GM12873 (cell line): ENCODE results near the gene MEIS2.

Experiments
- TF ChIP-seq, protein P1 (sequence below): IDR thresholded peaks from 2 replicates; pipeline ENCODE4 v1.5.1; 2012; ENCODE audit warnings: low read depth, mild to moderate bottlenecking, moderate library complexity, low read length, control low read depth; ENCODE audit not compliant: insufficient read depth; ENCODE audit errors: missing control alignments

Gene MEIS2

DNA sequence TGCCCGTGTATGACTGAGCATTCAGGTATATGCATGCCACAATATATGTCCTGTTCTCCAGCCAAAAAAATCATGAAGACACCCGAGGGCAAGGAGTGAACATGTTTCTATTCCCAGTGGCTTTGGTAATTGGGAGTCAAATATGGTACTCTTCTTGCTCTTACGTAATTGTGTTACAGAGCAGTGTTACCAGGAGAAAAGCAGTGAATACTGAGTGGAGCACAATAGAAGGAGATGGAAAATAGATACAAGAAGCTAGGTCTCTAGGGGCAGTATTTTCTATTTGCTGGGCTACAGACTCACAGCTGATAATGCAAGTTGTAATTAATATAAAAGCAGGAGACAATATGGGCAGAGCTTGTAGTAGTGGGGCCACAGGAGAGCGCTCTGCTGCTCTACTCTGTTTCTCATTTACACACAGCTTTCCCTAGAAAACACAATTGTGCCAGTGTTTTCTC lies 13.2 kb downstream of the MEIS2 start:
- TF ChIP-seq, protein P1, sequence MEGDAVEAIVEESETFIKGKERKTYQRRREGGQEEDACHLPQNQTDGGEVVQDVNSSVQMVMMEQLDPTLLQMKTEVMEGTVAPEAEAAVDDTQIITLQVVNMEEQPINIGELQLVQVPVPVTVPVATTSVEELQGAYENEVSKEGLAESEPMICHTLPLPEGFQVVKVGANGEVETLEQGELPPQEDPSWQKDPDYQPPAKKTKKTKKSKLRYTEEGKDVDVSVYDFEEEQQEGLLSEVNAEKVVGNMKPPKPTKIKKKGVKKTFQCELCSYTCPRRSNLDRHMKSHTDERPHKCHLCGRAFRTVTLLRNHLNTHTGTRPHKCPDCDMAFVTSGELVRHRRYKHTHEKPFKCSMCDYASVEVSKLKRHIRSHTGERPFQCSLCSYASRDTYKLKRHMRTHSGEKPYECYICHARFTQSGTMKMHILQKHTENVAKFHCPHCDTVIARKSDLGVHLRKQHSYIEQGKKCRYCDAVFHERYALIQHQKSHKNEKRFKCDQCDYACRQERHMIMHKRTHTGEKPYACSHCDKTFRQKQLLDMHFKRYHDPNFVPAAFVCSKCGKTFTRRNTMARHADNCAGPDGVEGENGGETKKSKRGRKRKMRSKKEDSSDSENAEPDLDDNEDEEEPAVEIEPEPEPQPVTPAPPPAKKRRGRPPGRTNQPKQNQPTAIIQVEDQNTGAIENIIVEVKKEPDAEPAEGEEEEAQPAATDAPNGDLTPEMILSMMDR: no peak

DNA sequence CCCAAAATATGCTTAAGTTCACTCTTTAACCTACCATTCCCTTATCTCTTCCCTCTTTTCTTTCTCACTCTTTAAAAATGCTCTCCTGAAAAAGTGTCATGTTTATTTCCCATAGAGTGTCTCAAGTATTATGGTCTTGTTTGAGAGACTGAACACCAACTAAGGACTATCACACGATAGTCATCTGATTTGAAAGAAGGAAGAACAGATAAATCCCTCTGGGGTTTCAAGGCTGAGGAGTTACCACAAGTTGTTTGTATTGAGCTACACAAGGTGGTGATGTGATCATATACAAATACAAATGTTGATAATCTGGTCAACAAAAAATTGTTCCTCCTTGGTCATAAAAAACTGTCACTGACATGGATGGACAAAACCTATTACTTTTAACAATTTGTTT lies 13.8 kb downstream of the MEIS2 start:
- TF ChIP-seq, protein P1: no peak

DNA sequence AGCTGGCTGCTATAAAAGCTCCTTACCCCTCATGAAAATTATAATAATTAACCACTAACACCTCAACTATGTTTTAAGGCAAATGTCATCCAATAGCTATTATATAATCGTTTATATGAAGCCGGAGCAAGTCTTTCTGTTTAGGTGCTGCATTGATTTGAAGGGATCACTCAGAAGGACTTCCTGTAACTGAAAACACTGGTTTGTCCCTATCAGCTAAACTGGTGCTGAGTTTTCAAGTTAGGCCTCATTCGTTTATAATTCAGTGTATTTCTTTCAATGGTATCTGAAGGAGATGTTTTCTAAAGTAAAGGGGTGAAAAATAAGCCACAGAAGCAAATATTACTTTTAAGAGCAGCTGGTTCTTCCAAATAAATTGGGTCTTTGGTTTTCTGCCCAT lies 14.2 kb downstream of the MEIS2 start:
- TF ChIP-seq, protein P1: no peak

DNA sequence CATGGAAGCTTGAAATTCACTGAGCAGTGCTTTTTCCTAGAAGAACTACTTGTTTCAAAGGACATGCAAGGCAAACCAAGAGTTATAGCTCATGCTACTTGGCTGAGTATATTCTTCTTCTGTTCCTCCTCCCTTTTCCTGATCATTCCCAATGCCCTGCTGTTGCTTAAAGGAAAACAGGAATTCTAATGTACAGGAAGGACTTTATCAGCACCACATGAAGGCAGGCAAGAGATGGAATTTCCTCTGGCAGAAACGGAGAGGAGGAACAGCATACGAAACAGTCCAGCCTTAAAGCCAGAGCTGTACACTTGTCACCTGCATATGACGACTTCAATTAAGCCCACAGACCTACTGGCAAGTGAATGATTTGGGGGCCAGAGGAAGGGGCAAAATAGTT lies 15.7 kb downstream of the MEIS2 start:
- TF ChIP-seq, protein P1: no peak

DNA sequence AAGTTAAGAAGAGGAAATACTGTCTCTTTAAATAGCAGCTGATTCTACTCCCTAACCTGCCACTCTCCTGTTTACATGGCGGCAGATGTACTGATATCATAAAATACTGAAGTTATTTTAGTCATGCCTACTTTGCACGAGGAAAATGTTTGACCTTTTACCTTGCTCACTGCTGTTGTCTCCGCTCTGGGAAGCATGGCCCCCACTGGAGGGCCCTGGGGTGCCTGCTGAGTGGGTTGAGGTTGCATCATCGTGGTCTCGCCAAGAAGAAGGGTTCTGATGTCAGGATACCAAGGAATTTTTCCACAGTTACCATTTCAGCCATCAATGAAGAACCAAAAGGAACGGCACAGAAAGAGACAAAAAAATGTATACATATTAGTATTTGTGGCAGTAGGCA lies 16.7 kb downstream of the MEIS2 start:
- TF ChIP-seq, protein P1: no peak

DNA sequence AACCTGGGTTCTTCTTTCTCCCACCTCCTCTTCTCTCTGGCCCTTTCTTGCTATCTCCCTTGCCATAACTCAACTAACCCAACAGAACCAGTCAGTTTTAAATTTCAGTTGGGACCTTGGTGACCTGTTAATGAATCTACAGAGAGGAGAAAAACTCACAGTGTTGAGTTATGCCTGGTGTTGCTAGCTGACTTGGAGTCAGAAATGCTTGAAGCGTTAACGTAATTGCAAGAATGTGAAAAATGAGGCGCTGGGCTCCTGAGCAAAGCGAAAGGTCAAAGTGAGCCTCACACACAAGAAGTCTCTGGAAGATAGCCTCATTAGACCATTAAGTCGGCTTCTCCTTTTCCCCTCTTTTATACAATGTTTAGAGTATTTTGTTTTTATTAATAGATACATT lies 18.4 kb downstream of the MEIS2 start:
- TF ChIP-seq, protein P1: no peak

DNA sequence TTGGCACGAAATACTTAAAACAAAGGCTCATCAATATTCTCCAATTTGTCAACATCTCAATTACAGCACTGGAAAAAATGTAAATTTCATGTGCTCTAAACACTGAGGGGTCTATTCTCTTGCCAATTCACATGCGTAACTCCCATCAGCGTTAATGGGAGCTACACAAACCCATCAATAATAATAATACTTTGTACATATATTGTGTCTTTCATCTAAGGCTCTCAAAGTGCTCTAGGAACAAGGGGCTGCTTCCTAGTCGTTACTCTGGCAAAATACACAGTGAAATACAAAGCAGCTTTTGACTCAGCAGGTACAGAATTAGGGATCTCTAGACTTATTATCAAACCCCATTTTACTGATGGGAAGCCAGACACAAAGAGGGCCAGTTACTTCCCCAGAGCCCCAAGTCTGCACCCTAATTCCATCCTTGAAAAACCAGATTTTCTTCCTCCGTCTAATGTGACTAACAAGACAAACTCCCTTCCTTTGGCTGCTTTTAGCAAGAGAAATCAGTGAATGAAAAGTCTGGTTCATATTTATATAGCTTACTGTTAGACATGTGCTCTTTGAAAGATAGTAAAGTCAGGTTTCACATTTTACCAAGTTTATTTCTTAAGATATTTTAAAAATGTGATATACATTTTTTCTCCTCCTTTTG lies 20.0 kb downstream of the MEIS2 start:
- TF ChIP-seq, protein P1: no peak

DNA sequence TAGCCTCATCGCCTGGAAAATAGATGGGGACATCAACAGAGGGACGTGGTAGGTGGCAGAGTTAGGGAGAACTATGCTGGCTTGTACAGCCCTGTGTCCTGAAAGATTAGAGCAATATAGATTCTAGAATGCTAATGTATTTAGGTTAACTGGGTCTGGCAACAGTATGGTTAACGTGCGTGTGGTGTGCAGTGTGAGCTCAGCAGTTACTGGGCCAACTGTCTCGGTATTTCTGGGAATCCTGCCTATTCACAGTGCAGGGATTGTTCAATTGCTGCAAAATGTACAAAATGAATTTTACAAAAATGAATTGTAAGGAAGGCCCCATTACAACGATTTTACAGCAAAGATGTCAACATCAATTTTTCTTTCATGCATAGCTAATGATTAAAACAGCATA lies 20.6 kb downstream of the MEIS2 start:
- TF ChIP-seq, protein P1: no peak
